GM21576 (cell line): ENCODE data around the gene KIRREL3.
A peak's percentile ranks its signal among the peaks of the same experiment; 100 is the strongest.

Source experiments
- ATAC-seq: cut with Tn5 transposase; IDR thresholded peaks from one replicate; pipeline ENCODE4 v1.9.1; 2021; ENCODE audit warnings: mild to moderate bottlenecking, moderate library complexity; ENCODE audit not compliant: unreplicated experiment

The KIRREL3 gene

GRCh38 chr11:126479178-126479930 is 521.2 kb downstream of the KIRREL3 start:
- no peak for ATAC-seq

DNA sequence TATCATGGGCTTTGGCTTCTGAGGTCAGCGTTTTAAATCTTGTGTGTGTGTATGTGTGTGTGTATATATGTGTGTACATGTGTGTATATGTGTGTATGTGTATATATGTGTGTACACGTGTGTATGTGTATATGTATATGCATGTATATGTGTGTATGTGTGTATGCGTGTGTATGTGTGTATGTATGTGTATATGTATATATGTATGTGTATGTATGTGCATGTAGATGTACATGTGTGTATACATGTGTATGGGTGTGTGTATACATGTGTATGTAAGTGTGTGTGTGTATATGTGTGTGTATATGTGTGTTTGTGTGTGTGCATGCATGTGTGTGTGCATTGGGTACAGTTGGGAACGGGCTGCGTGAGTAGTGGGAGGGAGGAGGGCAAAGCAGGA is 522.1 kb downstream of the KIRREL3 start:
- no peak for ATAC-seq

DNA sequence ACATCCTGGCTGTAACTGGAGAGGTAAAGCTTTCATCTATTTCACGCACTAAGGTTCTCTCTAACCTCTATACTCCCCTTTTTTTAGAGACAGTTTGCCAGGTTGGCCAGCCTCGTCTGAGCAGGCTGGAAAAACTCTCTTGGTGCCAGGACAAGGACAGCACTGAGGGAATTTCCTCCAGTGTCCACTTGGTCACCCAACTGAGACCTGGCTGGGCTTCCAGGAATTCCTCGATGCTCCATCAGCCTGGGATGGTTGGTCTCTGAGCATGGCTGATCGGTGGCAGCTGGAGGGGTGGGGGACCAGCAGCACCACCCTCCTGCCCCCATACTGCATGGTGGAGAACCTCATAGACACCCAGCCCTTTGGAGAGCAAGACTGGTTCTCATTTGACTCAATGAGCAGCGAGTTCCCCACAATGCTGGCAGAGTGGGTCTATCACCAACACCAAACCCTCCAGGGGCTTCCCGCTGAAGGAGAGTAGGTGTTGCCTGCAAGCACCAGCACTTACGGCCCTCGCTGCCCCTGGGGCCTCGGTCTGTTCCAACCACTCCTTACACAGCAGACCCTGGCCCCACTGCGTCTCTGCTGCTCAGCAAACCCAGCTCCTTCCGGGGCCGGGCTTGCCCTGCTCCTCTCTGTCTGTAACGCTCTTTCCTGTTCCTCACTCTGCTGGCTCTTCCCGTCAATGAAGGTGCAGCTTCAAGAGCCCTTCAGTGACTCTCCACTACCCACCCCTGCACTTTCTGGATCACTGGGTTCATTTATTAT is 522.9 kb downstream of the KIRREL3 start:
- ATAC-seq = no peak

GRCh38 chr11:126476977-126477376 is 523.6 kb downstream of the KIRREL3 start:
- no peak for ATAC-seq

GRCh38 chr11:126476266-126476924 is 524.2 kb downstream of the KIRREL3 start:
- no peak for ATAC-seq

- ATAC-seq = no peak
Measured at GRCh38 chr11:126475014-126475991, 525.3 kb downstream of the KIRREL3 start.

DNA sequence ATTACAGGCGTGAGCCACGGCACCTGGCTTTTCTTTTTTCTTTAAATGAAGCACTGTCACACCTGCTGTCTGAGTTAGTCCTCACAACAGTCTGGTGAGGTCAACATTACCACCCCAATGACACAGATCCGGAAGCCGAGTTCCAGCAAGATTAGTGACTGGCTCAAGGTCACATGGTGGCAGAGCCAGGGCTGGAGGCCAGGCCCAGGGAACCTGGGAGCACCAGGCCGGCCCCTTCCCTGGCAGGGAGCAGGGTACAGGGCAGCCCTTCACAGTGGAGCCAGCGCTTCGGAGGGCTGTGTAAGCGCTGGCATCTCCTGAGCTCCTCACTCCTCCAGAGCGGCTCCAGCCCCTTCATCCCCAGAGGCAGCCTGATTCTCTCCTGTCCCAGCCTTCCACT is 526.4 kb downstream of the KIRREL3 start:
- ATAC-seq = no peak

GRCh38 chr11:126473269-126473668 is 527.3 kb downstream of the KIRREL3 start:
- ATAC-seq = no peak

DNA sequence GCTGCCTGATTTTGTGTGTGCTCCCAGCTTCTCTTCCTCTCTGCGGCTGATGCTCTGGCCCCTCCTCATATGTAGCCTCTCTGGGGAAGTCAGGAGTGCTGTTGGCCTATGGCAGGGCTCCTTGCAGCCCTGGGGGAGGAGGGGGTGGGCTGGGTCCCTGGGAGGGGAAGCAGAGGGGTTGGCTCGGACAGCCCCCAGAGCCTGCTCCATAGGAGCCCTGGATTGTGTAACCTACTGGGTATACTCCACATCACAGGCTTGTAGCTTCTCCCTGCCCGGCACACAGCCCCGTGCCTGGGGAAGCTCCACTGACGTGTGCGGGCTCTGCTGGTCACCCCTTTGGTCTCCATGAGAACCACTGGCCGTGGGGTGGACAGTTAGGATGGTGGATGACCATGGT is 531.3 kb downstream of the KIRREL3 start:
- ATAC-seq = no peak

DNA sequence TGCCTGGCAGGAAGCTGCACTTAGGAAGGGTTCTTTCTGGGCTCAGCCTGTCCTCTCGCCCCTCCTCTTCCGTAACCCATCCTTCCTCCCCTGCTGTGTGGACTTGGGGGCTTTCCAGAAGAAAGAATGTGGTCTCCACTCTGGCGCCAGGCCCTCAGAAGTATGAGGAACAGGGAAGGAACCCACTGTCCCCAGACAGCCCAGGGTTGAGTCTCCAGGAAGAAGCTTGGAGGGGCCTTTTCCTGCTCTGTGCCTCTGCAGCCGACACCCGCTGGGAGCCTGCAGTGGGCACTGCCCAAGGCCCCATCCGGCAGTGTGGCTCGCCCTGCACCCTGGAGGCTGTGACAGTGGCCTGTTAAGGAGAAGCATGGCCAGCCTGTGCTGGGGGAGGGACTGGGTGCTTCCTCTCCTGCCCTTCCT is 532.5 kb downstream of the KIRREL3 start:
- ATAC-seq = no peak

GRCh38 chr11:126467471-126467870 is 533.1 kb downstream of the KIRREL3 start:
- ATAC-seq = no peak

GRCh38 chr11:126467046-126467370 is 533.6 kb downstream of the KIRREL3 start:
- no peak for ATAC-seq

- ATAC-seq = no peak
Measured at GRCh38 chr11:126466236-126467045, 534.1 kb downstream of the KIRREL3 start.

- peak; percentile 76 for ATAC-seq
Measured at GRCh38 chr11:126465573-126466188, 534.9 kb downstream of the KIRREL3 start.

DNA sequence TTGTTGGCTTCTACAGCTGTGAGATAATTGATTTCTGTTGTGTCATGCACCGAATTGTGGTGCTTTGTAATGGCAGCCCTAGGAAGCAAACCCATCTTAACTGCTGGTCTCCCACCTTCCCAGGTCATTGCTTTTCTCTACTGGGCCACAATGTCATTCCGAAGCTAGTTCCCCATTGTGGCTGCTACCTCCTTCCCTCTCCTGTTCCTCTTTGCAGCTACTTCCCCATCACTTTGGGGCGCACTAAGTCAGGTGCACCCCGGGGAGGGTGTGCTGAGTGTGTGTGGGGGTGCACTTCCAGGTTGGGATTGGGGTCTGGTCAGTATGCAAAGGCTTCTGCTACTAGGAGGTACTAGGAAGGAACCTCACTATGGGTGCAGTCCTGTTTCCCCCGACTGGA is 535.8 kb downstream of the KIRREL3 start:
- ATAC-seq = no peak

DNA sequence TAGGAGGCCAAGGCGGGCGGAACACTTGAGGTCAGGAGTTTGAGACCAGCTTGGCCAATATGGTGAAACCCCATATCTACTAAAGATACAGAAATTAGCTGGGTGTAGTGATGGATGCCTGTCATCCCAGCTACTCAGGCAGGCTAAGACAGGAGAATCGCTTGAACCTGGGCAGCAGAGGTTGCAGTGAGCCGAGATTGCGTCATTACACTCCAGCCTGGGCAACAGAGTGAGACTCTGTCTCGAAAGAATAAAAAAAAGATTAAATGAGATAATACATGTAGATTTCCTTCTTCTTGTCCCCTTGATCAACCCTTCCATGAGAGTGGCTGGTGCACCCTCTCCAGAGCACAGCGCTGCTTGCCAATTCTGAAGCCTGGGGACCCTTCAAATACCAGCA is 538.1 kb downstream of the KIRREL3 start:
- no peak for ATAC-seq

GRCh38 chr11:126461996-126462395 is 538.6 kb downstream of the KIRREL3 start:
- no peak for ATAC-seq

- no peak for ATAC-seq
Measured at GRCh38 chr11:126461096-126461440, 539.5 kb downstream of the KIRREL3 start.

- ATAC-seq = no peak
Measured at GRCh38 chr11:126460417-126461095, 540.0 kb downstream of the KIRREL3 start.
